Chondrocyte (in vitro differentiated cells): ENCODE measurements around the gene RRAS2. TPM values are rescaled to one million over a fixed set of nuclear protein-coding genes. Genes with fewer than 3 reads are reported as not detected.

ENCODE experiments used
- DNase-seq: peaks from one replicate; pipeline ENCODE4 v3.0.0; 2021; ENCODE audit warnings: mixed read lengths, low spot score
- H3K27ac Mint-ChIP-seq: one replicate; pipeline ENCODE4 v1.8.0; 2021; ENCODE audit warnings: mild to moderate bottlenecking, moderate library complexity, mixed read lengths; ENCODE audit not compliant: unreplicated experiment
- H3K27me3 Mint-ChIP-seq: 2 replicates; pipeline ENCODE4 v1.8.0; 2021; ENCODE audit warnings: low read depth, mixed read lengths
- H3K36me3 Mint-ChIP-seq: 2 replicates; pipeline ENCODE4 v1.8.0; 2021; ENCODE audit warnings: low read depth, mixed read lengths
- H3K4me1 Mint-ChIP-seq: 2 replicates; pipeline ENCODE4 v1.8.0; 2021; ENCODE audit warnings: low read depth, mild to moderate bottlenecking, mixed read lengths
- H3K4me3 Mint-ChIP-seq: one replicate; pipeline ENCODE4 v1.8.0; 2021; ENCODE audit warnings: mild to moderate bottlenecking, moderate library complexity, mixed read lengths; ENCODE audit not compliant: unreplicated experiment
- H3K9me3 Mint-ChIP-seq: 2 replicates; pipeline ENCODE4 v1.8.0; 2021; ENCODE audit warnings: low read depth, mixed read lengths
- CTCF ChIP-seq: fragments of 200-600 bp; sonication (generic); IDR thresholded peaks from 2 replicates; pipeline ENCODE4 v1.5.0; 2021; ENCODE audit warnings: antibody characterized with exemption, mild to moderate bottlenecking, moderate library complexity
- total RNA-seq: library from RNA; stranded (reverse); gene quantifications from 3 replicates; pipeline ENCODE4 v1.2.1, GENCODE V29; 2021

RRAS2 gene
- total RNA-seq, 1 donor from 2014 or later, result 74.1 TPM

GRCh38 chr11:14393889-14394288 lies 34.9 kb upstream of the RRAS2 start:
- no peak for TF ChIP-seq CTCF
- H3K9me3 Mint-ChIP-seq, result no peaks in the 10 kb centered on the region
- H3K27ac Mint-ChIP-seq, result no peak overlapping the region
- DNase-seq, result no peak
- H3K36me3 Mint-ChIP-seq, result no peaks in the 10 kb centered on the region
- peaks cover 7% of the 10 kb centered on the region for H3K4me1 Mint-ChIP-seq
- H3K4me3 Mint-ChIP-seq, result no peak overlapping the region
- H3K27me3 Mint-ChIP-seq, result no peaks in the 10 kb centered on the region

DNA sequence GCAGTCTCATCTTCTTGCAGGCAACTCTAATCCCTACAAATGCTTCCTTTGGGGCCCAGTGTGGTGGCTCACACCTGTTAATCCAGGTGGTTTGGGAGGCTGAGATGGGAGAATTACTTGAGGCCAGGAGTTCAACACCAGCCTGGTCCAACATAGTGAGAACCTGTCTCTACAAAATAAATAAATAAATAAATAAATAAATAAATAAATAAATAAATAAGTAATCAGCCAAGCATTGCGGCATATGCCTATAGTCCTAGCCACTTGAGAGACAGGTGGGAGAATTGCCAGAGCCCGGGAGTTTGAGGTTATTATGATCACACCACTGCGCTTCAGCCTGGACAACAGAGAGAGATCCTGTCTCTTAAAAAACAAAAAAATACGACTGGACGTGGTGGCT lies 34.1 kb upstream of the RRAS2 start:
- H3K27me3 Mint-ChIP-seq, result no peaks in the 10 kb centered on the region
- H3K9me3 Mint-ChIP-seq, result no peaks in the 10 kb centered on the region
- peaks cover 7% of the 10 kb centered on the region for H3K4me1 Mint-ChIP-seq
- H3K36me3 Mint-ChIP-seq, result no peaks in the 10 kb centered on the region
- no peak for DNase-seq
- no peak overlapping the region for H3K4me3 Mint-ChIP-seq
- no peak overlapping the region for H3K27ac Mint-ChIP-seq
- TF ChIP-seq CTCF, result no peak

- no peaks in the 10 kb centered on the region for H3K27me3 Mint-ChIP-seq
- no peak for DNase-seq
- no peak for TF ChIP-seq CTCF
- H3K4me1 Mint-ChIP-seq, result peaks cover 12% of the 10 kb centered on the region
- H3K27ac Mint-ChIP-seq, result no peak overlapping the region
- no peaks in the 10 kb centered on the region for H3K9me3 Mint-ChIP-seq
- no peak overlapping the region for H3K4me3 Mint-ChIP-seq
- H3K36me3 Mint-ChIP-seq, result no peaks in the 10 kb centered on the region
Observed at GRCh38 chr11:14390669-14391068, 31.7 kb upstream of the RRAS2 start.

- Mint-ChIP-seq H3K9me3 (no peaks in the 10 kb centered on the region), H3K27me3 (no peaks in the 10 kb centered on the region), H3K4me1 (peaks cover 18% of the 10 kb centered on the region), H3K4me3 (no peak overlapping the region), H3K27ac (no peak overlapping the region), H3K36me3 (no peaks in the 10 kb centered on the region)
- TF ChIP-seq CTCF, result no peak
- no peak for DNase-seq
Observed at GRCh38 chr11:14388352-14388751, 29.4 kb upstream of the RRAS2 start.

DNA sequence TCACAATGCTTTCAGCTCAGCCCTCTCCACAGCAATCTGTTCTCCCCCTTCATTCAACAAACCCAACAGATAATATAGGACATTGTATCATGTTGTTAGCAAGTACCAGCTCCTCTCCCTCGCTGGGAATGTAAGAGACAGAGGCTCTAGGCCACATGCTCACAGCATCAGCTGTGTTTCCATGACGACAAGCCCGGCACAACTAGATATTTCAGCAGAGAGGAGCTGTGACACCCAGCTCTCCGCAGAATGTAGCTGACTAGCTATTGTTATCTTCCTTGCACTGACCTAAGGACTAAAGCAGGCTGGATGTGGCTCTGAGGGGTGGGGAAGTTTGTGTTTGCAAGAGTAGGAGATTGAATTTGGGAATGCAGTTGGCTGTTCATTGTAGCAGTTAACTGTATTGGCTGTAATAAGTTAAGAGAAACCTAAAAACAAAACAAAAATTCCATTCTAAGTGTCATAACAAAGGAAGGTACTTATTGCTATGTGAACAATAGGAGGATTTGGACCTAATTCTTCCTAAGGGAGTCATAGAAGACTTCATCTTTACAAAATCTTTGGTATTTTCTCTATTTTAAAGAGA lies 28.0 kb upstream of the RRAS2 start:
- no peaks in the 10 kb centered on the region for H3K9me3 Mint-ChIP-seq
- peaks cover 18% of the 10 kb centered on the region for H3K4me1 Mint-ChIP-seq
- no peaks in the 10 kb centered on the region for H3K27me3 Mint-ChIP-seq

More for the DNA sequence above, 28.0 kb upstream of the RRAS2 start:
- H3K4me3 Mint-ChIP-seq, result no peak overlapping the region
- H3K27ac Mint-ChIP-seq, result no peak overlapping the region
- DNase-seq, result no peak
- TF ChIP-seq CTCF, result no peak
- H3K36me3 Mint-ChIP-seq, result no peaks in the 10 kb centered on the region
